ENCODE results near the gene MKLN1. TPM values are rescaled to one million over a fixed set of nuclear protein-coding genes. Genes with fewer than 3 reads are reported as not detected.
"Not testable (repeated sequence)": the region's sequence is repeated elsewhere in the genome, so short reads cannot be mapped to it uniquely, and the experiment has no call there.

The MKLN1 gene
- total RNA-seq, 1 experiment from 2014 or later = 38.5 TPM

DNA sequence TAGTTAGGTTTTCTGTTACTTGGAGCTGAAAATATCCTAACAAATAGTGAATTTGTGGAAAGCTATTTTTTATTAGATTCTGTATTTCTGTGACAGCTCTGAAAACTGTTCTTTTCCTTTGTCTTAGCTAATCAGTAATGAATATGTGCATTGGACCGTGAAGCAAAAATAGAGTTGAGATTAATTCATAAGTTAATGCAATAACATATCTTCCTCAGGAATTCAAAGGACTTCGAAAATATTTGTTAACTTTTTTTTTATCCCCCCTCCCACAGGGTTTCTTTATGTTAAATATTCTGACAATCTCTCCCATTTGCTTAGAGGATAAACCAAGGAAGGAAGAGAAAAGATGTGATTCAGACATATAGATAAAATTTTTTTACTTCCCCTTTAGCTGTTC, 127.3 kb downstream of the MKLN1 start:
- Histone ChIP-seq H3K9me3 (replicated peaks) (no peaks in the 10 kb centered on the region), H3K36me3 (peaks cover 5% of the 10 kb centered on the region), H3K4me3 (no peak overlapping the region), H3K27me3 (replicated peaks) (no peaks in the 10 kb centered on the region), H3K4me1 (replicated peaks) (no peaks in the 10 kb centered on the region), H3K27ac (no peak overlapping the region)
- DNase-seq (ENCODE audit: low read depth in 1 of 2, low spot score in 2 of 2) = no peak

DNA sequence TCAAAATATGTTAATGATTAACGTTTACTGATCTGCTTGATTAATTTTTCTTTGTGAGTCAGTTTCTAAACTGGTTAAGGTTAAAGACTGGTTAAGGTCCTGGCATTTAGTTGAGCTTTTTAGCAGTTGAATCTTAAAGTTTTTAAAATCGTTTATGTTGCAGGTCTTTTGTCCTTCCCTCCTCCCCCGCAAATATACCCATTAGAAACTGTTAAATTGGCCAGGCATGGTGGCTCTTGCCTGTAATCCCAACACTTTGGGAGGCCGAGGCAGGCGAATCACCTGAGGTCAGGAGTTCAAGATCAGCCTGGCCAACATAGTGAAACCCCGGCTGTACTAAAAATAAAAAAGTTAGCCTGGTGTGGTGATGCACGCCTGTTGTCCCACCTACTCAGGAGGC, 127.9 kb downstream of the MKLN1 start:
- no peaks in the 10 kb centered on the region for H3K9me3 ChIP-seq (replicated peaks)
- no peak overlapping the region for H3K4me3 ChIP-seq
- no peak for DNase-seq (ENCODE audit: low read depth in 1 of 2, low spot score in 2 of 2)
- H3K4me1 ChIP-seq (replicated peaks) = no peaks in the 10 kb centered on the region
- H3K27ac ChIP-seq = no peak overlapping the region
- no peaks in the 10 kb centered on the region for H3K27me3 ChIP-seq (replicated peaks)
- H3K36me3 ChIP-seq = peaks cover 6% of the 10 kb centered on the region

DNA sequence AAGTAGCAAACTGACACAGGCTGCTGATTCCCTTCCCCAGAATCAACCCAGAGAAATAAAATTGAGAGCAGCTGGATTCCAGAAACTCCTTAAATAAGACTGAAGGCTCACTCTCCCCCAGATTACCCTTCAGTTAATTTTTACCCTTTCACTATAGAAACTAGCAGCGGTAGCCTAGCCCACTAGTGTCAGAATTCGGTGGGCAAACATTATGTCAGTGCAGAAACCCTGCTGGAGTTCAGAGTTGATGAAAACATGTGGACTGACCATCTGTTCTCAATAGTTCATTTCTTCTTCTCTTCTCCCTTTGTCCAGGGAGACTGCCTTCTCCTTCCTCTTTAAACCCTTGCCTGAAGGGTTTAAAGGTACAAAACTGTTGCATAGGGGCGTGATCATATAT, 128.7 kb downstream of the MKLN1 start:
- Histone ChIP-seq H3K9me3 (replicated peaks) (no peaks in the 10 kb centered on the region), H3K27me3 (replicated peaks) (no peaks in the 10 kb centered on the region), H3K36me3 (peaks cover 8% of the 10 kb centered on the region), H3K4me3 (no peak overlapping the region), H3K27ac (no peak overlapping the region), H3K4me1 (replicated peaks) (no peaks in the 10 kb centered on the region)
- DNase-seq (ENCODE audit: low read depth in 1 of 2, low spot score in 2 of 2) = no peak

DNA sequence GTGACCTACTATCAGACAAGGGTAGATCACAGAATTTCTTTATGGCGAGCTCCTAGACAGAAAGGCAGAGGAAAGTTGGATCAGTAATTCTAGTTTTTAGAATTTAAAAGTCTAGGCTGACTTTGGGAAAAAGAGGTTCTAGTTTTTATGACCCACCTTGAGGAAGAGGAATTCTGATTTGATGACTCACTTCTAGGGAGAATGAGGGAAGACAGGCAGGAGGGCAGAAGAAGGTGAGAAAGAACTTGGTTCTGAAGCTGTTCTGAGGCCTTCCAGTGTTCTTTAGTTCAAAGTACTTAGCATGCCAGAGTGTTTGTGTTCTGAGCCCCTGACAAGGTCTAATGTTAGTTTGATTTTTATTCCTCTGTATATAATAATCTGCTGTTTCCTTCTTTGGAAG, 131.6 kb downstream of the MKLN1 start:
- DNase-seq (ENCODE audit: low read depth in 1 of 2, low spot score in 2 of 2) = no peak
- no peaks in the 10 kb centered on the region for H3K27me3 ChIP-seq (replicated peaks)
- peaks cover 30% of the 10 kb centered on the region for H3K36me3 ChIP-seq
- H3K9me3 ChIP-seq (replicated peaks) = no peaks in the 10 kb centered on the region
- no peak overlapping the region for H3K4me3 ChIP-seq
- H3K27ac ChIP-seq = no peak overlapping the region
- H3K4me1 ChIP-seq (replicated peaks) = no peaks in the 10 kb centered on the region

DNA sequence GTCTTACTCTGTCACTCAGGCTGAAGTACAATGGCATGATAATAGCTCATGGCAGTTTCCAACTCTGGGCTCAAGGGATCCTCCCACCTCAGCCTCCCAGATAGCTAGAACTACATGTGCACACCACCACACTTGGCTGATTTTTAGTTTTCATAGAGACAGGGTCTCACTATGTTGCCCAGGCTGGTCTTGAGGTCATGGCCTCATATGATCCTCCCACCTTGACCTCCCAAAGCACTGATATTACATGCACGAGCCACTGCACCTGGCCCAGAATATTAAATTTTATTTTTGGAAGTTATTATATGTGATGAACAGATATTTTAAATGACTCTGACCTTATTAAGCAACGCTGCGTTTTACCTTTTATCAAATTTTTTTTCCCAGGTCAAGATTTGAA, 134.4 kb downstream of the MKLN1 start:
- H3K27me3 ChIP-seq (replicated peaks) = no peaks in the 10 kb centered on the region
- no peak overlapping the region for H3K27ac ChIP-seq
- no peak overlapping the region for H3K4me3 ChIP-seq
- no peak for DNase-seq (ENCODE audit: low read depth in 1 of 2, low spot score in 2 of 2)
- no peaks in the 10 kb centered on the region for H3K4me1 ChIP-seq (replicated peaks)
- no peaks in the 10 kb centered on the region for H3K9me3 ChIP-seq (replicated peaks)
- peaks cover 51% of the 10 kb centered on the region for H3K36me3 ChIP-seq

DNA sequence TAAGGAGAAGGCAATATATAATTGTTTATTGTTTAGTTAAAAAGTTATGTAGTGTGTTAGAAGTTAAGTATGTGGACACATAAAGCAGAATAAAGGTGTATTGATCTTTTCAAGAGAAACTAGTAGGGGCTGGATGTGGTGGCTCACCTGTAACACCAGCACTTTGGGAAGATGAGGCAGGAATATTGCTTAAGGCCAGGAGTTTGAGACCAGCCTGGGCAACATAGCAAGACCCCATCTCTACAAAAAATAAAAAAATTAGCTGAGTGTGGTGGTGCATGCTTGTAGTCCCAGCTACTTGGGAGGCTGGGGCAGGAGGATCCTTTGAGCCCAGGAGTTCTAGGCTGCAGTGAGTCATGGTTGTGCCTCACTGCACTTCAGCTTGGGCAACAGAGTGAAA, 135.0 kb downstream of the MKLN1 start:
- H3K27ac ChIP-seq; H3K9me3 ChIP-seq (replicated peaks); H3K4me1 ChIP-seq (replicated peaks); H3K27me3 ChIP-seq (replicated peaks); DNase-seq (ENCODE audit: low read depth in 1 of 2, low spot score in 2 of 2); H3K4me3 ChIP-seq: not testable (repeated sequence)
- peaks cover 57% of the 10 kb centered on the region for H3K36me3 ChIP-seq

DNA sequence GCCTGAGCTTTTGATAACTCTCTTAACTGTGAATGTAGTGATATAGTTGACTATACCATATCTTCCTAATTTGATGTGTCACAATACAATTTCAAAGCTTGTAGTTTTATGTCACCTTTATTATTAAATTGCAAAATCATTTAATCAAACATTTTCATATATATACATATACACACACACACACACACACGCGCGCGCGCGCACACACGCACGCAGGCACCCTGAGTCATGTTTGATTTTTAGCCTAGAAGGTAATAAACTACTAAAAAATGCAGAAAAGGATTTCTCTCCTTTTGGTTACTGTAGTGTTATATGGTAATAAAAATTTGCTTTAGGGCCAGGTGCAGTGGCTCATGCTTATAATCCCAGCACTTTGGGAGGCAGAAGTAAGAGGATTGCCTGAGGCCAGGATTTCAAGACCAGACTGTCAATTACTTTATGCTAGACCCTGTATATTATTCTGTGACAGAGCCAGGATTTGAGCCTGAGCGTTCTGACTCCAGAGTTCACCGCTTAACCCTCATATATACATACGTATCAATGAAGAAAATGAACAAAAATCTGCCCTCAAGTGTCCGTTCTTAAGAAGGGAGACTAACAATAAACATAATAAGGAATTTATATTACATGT, 139.2 kb downstream of the MKLN1 start:
- H3K27ac ChIP-seq = no peak overlapping the region
- no peaks in the 10 kb centered on the region for H3K27me3 ChIP-seq (replicated peaks)
- peaks cover 84% of the 10 kb centered on the region for H3K36me3 ChIP-seq

DNA sequence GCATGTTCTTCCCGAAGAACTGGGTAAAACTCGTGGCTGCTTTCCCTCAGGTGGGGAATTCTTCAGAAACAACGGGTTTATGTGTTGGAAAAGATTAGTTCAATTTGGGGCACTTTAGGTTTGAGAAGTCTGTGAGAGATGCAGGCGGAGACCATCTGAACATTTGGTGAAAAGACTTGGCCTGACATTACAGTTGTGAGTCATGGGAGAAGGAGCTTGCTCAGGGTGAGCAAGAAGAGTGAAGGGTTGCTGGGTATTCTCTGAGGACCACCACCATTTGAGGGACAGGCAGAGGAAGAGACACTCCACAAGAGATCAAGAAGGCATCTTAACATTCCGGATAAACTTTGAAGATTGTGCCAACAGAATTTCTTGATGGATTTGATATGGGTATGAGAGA, 140.1 kb downstream of the MKLN1 start:
- Histone ChIP-seq H3K4me1 (replicated peaks) (no peaks in the 10 kb centered on the region), H3K4me3 (no peak overlapping the region), H3K36me3 (peaks cover 81% of the 10 kb centered on the region), H3K27me3 (replicated peaks) (no peaks in the 10 kb centered on the region), H3K9me3 (replicated peaks) (no peaks in the 10 kb centered on the region), H3K27ac (no peak overlapping the region)
- no peak for DNase-seq (ENCODE audit: low read depth in 1 of 2, low spot score in 2 of 2)

More for the DNA sequence above, 139.2 kb downstream of the MKLN1 start:
- DNase-seq (ENCODE audit: low read depth in 1 of 2, low spot score in 2 of 2) = no peak
- Histone ChIP-seq H3K4me3 (no peak overlapping the region), H3K4me1 (replicated peaks) (no peaks in the 10 kb centered on the region), H3K9me3 (replicated peaks) (no peaks in the 10 kb centered on the region)

DNA sequence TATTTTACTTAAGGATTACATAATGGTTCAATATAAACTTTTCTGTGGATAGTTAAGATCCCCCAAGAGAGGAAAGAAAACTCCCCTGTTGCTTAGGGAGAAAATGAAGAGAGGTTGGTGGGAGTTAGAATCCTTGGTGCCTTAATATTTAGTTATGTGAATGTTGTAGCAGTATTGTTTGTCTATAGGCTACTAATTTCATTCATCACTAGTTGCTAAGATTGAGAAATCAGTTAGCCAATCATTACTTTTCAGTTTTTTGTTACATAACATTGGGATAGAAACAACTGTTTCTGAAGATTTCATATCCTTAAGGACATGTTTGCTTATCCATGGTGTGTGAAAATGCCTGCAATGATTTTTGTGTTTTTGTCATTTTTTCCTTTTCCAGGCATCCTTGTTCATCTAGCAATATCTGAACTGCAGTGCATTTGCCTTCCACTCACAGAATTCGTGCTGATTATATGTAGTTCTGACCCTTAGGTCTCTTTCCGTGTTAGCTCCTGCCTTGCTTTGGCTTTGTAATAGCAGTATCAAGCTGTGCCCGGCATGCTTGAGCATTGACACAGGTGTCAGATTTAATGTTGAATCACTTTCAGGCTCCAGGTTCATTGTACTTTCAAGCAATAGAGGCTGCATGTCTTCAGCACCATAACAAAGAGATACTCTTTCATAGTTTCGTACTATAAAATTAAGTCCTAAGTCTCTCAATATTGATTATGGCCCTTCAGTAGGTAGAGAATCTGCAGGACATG, 143.8 kb downstream of the MKLN1 start:
- Histone ChIP-seq H3K27me3 (replicated peaks) (no peaks in the 10 kb centered on the region), H3K4me3 (no peak overlapping the region), H3K4me1 (replicated peaks) (no peaks in the 10 kb centered on the region), H3K9me3 (replicated peaks) (no peaks in the 10 kb centered on the region), H3K36me3 (peaks cover 55% of the 10 kb centered on the region), H3K27ac (no peak overlapping the region)
- no peak for DNase-seq (ENCODE audit: low read depth in 1 of 2, low spot score in 2 of 2)

DNA sequence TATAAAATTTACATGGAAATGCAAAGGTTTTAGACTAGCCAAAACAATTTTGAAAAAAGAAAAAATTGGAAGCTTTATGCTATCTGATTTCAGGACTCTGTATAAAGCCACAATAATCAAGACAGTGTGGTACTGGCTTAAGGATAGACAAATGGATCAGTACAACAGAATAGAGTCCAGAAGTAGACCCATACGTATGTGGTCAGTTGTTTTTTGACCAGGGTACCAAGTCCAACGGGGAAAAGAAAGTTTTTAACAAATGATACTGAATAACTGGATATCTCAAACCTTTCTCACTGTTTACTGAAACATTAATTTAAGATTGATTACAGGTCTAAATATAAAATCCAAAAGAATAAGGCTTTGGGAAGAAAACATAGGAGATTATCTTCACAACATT, 149.1 kb downstream of the MKLN1 start:
- Histone ChIP-seq H3K4me1 (replicated peaks) (peaks cover 16% of the 10 kb centered on the region), H3K27ac (no peak overlapping the region), H3K4me3 (no peak overlapping the region), H3K27me3 (replicated peaks) (no peaks in the 10 kb centered on the region), H3K36me3 (peaks cover 11% of the 10 kb centered on the region), H3K9me3 (replicated peaks) (no peaks in the 10 kb centered on the region)
- no peak for DNase-seq (ENCODE audit: low read depth in 1 of 2, low spot score in 2 of 2)

DNA sequence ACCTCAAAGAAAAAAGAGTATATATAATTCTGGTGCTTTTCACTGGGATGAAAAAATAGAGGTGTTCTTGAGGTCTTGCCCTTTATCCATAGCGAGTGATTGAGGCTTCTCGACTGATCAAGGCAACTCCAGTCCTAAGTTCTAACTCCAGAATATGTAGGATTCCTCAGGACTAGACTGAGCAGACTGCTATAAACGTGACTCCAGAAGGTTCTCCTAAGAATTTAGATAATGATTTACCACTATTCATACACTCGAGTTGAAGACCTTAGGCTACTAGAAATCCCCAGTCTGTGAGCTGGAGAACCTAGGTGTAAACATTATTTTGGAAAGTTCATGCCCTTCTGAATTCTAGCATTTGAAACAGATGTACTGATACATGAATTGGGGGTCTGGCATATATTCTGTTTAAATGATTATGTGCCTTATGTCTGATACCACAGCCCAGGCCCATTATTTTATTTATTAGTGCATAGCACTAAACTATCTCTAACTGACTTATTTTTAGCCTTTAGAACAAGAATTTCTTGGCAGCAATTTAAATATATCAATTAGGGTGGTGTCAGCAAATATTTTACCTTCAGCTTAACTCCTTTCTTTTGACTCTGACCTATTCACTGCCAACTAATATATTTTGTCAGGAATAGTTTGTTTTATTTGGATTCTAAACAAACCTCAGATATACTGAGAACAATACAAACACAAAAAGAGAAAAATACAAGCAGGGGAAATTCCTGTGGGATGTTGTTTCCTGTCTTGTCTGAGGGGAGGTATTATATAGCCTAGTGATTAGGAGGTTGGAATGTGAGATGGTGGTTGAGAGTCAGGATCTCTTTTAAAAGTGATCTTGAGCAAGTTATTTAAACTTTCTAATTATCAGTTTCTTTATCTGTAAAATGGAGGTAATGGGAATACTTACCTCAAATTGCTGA, 153.0 kb downstream of the MKLN1 start:
- Histone ChIP-seq H3K27ac (peak overlapping the region; percentile 15; the same call in 1 of the 2 replicates), H3K9me3 (replicated peaks) (no peaks in the 10 kb centered on the region), H3K4me3 (no peak overlapping the region), H3K4me1 (replicated peaks) (peaks cover 21% of the 10 kb centered on the region), H3K36me3 (peaks cover 5% of the 10 kb centered on the region), H3K27me3 (replicated peaks) (no peaks in the 10 kb centered on the region)
- DNase-seq (ENCODE audit: low read depth in 1 of 2, low spot score in 2 of 2) = peak in 1 of 2 experiments; percentile 84

DNA sequence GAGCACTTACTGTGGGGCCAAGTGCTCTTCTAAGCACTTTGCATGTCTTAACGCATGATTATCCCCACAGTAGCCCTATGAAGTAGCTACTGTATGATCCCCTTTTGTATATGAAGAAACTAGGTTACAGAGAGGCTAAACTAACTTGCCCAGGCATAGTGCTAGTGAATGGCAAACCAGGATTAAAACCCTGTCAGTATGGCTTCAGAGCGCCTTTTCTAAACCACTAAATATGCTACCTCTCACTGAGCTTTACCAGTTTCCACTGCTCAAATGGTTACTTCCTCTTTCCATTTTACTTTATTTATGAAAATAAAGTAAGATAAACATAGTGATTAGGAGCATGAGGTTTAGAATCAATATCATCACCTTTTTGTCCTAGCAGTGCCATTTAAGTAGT, 155.1 kb downstream of the MKLN1 start:
- no peaks in the 10 kb centered on the region for H3K27me3 ChIP-seq (replicated peaks)
- peaks cover 25% of the 10 kb centered on the region for H3K4me1 ChIP-seq (replicated peaks)
- no peak for DNase-seq (ENCODE audit: low read depth in 1 of 2, low spot score in 2 of 2)
- no peak overlapping the region for H3K4me3 ChIP-seq
- H3K27ac ChIP-seq = no peak overlapping the region
- no peaks in the 10 kb centered on the region for H3K9me3 ChIP-seq (replicated peaks)
- peaks cover 11% of the 10 kb centered on the region for H3K36me3 ChIP-seq

DNA sequence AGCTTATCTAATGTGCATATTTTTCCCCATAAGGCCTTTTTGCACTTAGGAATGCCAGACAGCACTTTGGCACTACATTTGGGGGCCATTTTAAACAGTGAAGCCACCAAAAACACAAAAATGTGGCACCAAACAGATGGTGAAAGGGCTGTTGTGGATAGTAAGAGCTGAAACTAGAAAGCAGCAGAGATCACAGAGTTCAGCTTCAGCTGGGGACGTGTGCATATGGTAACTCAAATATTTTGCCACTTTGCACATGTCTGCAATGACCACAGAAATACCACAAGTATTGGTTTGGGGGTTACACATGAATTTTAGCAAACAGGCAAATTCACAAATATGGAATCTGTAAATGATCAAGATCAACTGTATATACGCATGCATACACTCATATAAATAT, 155.9 kb downstream of the MKLN1 start:
- no peak for DNase-seq (ENCODE audit: low read depth in 1 of 2, low spot score in 2 of 2)
- H3K4me3 ChIP-seq = no peak overlapping the region
- H3K36me3 ChIP-seq = peaks cover 9% of the 10 kb centered on the region
- H3K27me3 ChIP-seq (replicated peaks) = no peaks in the 10 kb centered on the region
- H3K4me1 ChIP-seq (replicated peaks) = peaks cover 25% of the 10 kb centered on the region
- no peak overlapping the region for H3K27ac ChIP-seq
- no peaks in the 10 kb centered on the region for H3K9me3 ChIP-seq (replicated peaks)

DNA sequence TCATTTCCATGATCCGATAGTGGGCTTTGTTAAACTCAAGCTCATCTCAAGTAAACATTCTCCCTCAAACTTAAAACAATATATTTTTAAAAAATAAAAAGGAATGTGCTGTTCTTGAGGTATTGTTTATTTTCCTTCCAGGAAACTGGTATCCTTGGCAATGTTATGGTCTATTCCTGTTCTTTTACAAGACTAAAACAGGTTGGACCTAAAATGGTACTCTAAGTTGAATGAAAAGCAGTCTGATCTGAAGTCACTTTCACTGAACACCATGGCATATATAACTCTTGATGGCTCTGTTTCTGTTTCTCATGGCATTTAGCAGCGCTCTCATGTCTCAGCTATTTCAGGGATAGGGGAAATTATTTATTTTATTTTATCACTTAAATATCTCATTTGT, 158.7 kb downstream of the MKLN1 start:
- Histone ChIP-seq H3K4me1 (replicated peaks) (peaks cover 10% of the 10 kb centered on the region), H3K9me3 (replicated peaks) (no peaks in the 10 kb centered on the region), H3K36me3 (peaks cover 6% of the 10 kb centered on the region; the same call in 1 of the 2 replicates), H3K27me3 (replicated peaks) (no peaks in the 10 kb centered on the region), H3K27ac (no peak overlapping the region), H3K4me3 (no peak overlapping the region)
- no peak for DNase-seq (ENCODE audit: low read depth in 1 of 2, low spot score in 2 of 2)

Measured in SJSA1 (cell line).